Neural progenitor cell (in vitro differentiated cells): ENCODE data around the gene NRG3. TPM values are rescaled to one million over a fixed set of nuclear protein-coding genes. Genes with fewer than 3 reads are reported as not detected.
"Not testable (repeated sequence)": the region's sequence is repeated elsewhere in the genome, so short reads cannot be mapped to it uniquely, and the experiment has no call there.

Experiments used
- DNase-seq: peaks from one replicate; pipeline ENCODE4 v3.0.0-alpha.2; 2016; ENCODE audit warnings: low spot score
- H2AFZ ChIP-seq: fragments of 200-600 bp; sonication (generic); replicated peaks from 2 replicates; pipeline ENCODE4 v1.6.1; 2016; ENCODE audit warnings: antibody characterized with exemption
- H3F3A ChIP-seq: fragments of 200-600 bp; sonication (generic); 2 replicates; pipeline ENCODE4 v1.6.1; 2016; ENCODE audit warnings: antibody characterized with exemption, low read depth
- H3K27ac ChIP-seq: fragments of 200-600 bp; sonication (generic); 2 replicates; pipeline ENCODE4 v1.5.1; 2016; ENCODE audit warnings: mild to moderate bottlenecking
- H3K27me3 ChIP-seq: fragments of 200-600 bp; sonication (generic); 2 replicates; pipeline ENCODE4 v1.6.1; 2016; ENCODE audit warnings: mild to moderate bottlenecking, moderate library complexity
- H3K36me3 ChIP-seq: fragments of 200-600 bp; sonication (generic); 2 replicates; pipeline ENCODE4 v1.5.1; 2016
- H3K4me1 ChIP-seq: fragments of 200-600 bp; sonication (generic); 2 replicates; pipeline ENCODE4 v1.6.1; 2016; ENCODE audit warnings: mixed run types
- H3K4me2 ChIP-seq: fragments of 200-600 bp; sonication (generic); 2 replicates; pipeline ENCODE4 v1.6.1; 2016
- H3K4me3 ChIP-seq: fragments of 200-600 bp; sonication (generic); 2 replicates; pipeline ENCODE4 v1.5.1; 2016
- H3K79me2 ChIP-seq: fragments of 200-600 bp; sonication (generic); 2 replicates; pipeline ENCODE4 v1.6.1; 2016; ENCODE audit warnings: low read depth
- H3K9ac ChIP-seq: fragments of 200-600 bp; sonication (generic); 2 replicates; pipeline ENCODE4 v1.6.1; 2016
- H3K9me3 ChIP-seq: fragments of 200-600 bp; sonication (generic); 2 replicates; pipeline ENCODE4 v1.5.1; 2016; ENCODE audit warnings: low read depth
- H4K20me1 ChIP-seq: fragments of 200-600 bp; sonication (generic); 2 replicates; pipeline ENCODE4 v1.6.1; 2016; ENCODE audit warnings: low read depth
- H3K27ac Mint-ChIP-seq: 3 replicates; pipeline ENCODE4 v1.8.0; 2021; ENCODE audit warnings: mixed read lengths
- H3K27me3 Mint-ChIP-seq: 2 replicates; pipeline ENCODE4 v1.8.0; 2022; ENCODE audit warnings: low read depth, mild to moderate bottlenecking, inconsistent platforms, moderate library complexity, mixed read lengths; ENCODE audit not compliant: insufficient read depth
- H3K36me3 Mint-ChIP-seq: 3 replicates; pipeline ENCODE4 v1.8.0; 2021; ENCODE audit warnings: mixed read lengths
- H3K4me1 Mint-ChIP-seq: 3 replicates; pipeline ENCODE4 v1.8.0; 2021; ENCODE audit warnings: mixed read lengths
- H3K4me3 Mint-ChIP-seq: 3 replicates; pipeline ENCODE4 v1.8.0; 2021; ENCODE audit warnings: mild to moderate bottlenecking, moderate library complexity, mixed read lengths
- H3K9me3 Mint-ChIP-seq: 3 replicates; pipeline ENCODE4 v1.8.0; 2020; ENCODE audit warnings: mixed read lengths
- EZH2 ChIP-seq: fragments of 200-600 bp; sonication (generic); IDR thresholded peaks from 2 replicates; pipeline ENCODE4 v1.6.1; 2017; ENCODE audit warnings: antibody characterized with exemption, mild to moderate bottlenecking, moderate library complexity
- EZH2phosphoT487 ChIP-seq: fragments of 200-600 bp; sonication (generic); IDR thresholded peaks from 2 replicates; pipeline ENCODE4 v1.6.1; 2017; ENCODE audit warnings: antibody characterized with exemption
- total RNA-seq: library from RNA; depleted of rRNA; stranded (reverse); fragments of >200 nt; gene quantifications from 2 replicates; pipeline ENCODE4 v1.2.3, GENCODE V29; 2015; ENCODE audit warnings: low replicate concordance
- TF ChIP-seq, protein P1 (sequence below): fragments of 200-600 bp; sonication (generic); IDR thresholded peaks from 2 replicates; pipeline ENCODE4 v1.5.1; 2017; ENCODE audit warnings: antibody characterized with exemption, mild to moderate bottlenecking

The NRG3 gene
- total RNA-seq, 1 donor from 2014 or later: 1.9 TPM

DNA sequence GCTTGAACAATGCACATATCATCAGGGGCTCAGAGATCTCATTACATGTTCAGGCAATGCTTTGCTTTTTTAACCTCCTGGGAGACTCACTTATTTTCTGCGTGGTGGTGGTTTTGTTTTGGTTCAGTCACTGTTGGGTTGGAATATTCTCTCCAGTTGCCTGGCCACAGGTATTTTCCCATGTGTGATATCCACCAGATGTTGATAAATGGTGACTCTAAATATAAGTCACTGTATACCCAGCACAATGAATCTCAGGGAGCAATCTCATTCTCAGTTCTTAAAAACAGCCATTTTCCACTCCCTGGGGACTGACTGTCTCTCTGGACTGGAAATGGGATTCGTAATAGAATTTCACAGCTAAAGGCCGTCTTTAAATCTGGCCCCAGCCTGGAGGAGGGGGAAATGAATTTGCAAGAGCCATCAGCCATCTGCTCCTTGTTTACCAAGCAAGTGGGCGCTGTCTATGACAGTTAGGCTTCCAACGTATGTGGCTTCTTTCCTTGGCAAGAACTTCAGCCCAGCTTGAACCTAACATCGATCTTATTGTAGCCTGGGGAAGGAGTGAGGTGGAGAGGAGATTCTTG is 1106.2 kb downstream of the NRG3 start:
- H3K36me3 Mint-ChIP-seq: no peaks in the 10 kb centered on the region
- no peaks in the 10 kb centered on the region for H3K9me3 Mint-ChIP-seq
- H3K79me2 ChIP-seq: no peaks in the 10 kb centered on the region
- no peak for TF ChIP-seq EZH2phosphoT487
- TF ChIP-seq, protein P1, sequence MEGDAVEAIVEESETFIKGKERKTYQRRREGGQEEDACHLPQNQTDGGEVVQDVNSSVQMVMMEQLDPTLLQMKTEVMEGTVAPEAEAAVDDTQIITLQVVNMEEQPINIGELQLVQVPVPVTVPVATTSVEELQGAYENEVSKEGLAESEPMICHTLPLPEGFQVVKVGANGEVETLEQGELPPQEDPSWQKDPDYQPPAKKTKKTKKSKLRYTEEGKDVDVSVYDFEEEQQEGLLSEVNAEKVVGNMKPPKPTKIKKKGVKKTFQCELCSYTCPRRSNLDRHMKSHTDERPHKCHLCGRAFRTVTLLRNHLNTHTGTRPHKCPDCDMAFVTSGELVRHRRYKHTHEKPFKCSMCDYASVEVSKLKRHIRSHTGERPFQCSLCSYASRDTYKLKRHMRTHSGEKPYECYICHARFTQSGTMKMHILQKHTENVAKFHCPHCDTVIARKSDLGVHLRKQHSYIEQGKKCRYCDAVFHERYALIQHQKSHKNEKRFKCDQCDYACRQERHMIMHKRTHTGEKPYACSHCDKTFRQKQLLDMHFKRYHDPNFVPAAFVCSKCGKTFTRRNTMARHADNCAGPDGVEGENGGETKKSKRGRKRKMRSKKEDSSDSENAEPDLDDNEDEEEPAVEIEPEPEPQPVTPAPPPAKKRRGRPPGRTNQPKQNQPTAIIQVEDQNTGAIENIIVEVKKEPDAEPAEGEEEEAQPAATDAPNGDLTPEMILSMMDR: no peak
- TF ChIP-seq EZH2: no peak
- no peak overlapping the region for H3K27ac ChIP-seq
- peaks cover 11% of the 10 kb centered on the region for H3K4me1 Mint-ChIP-seq
- no peaks in the 10 kb centered on the region for H3K9me3 ChIP-seq
- H3K4me3 ChIP-seq: no peak overlapping the region
- H3F3A ChIP-seq: no peaks in the 10 kb centered on the region
- H3K4me3 Mint-ChIP-seq: no peak overlapping the region
- H3K27ac Mint-ChIP-seq: no peak overlapping the region
- H3K9ac ChIP-seq: no peak overlapping the region
- no peaks in the 10 kb centered on the region for H3K36me3 ChIP-seq
- peaks cover 2% of the 10 kb centered on the region for H3K27me3 Mint-ChIP-seq
- DNase-seq: no peak
- H2AFZ ChIP-seq: no peak overlapping the region
- H3K27me3 ChIP-seq: no peaks in the 10 kb centered on the region
- no peaks in the 10 kb centered on the region for H3K4me1 ChIP-seq
- no peak overlapping the region for H3K4me2 ChIP-seq
- no peaks in the 10 kb centered on the region for H4K20me1 ChIP-seq

- Histone ChIP-seq H3K4me3 (no peak overlapping the region), H3F3A (no peaks in the 10 kb centered on the region), H3K79me2 (no peaks in the 10 kb centered on the region), H3K9me3 (no peaks in the 10 kb centered on the region), H3K27ac (no peak overlapping the region), H3K4me1 (no peaks in the 10 kb centered on the region), H3K9ac (no peak overlapping the region), H3K36me3 (no peaks in the 10 kb centered on the region), H3K4me2 (no peak overlapping the region), H4K20me1 (no peaks in the 10 kb centered on the region), H2AFZ (no peak overlapping the region), H3K27me3 (no peaks in the 10 kb centered on the region)
- TF ChIP-seq, protein P1: no peak
- no peak for TF ChIP-seq EZH2phosphoT487
- no peak for TF ChIP-seq EZH2
- Mint-ChIP-seq H3K9me3 (no peaks in the 10 kb centered on the region), H3K27ac (no peak overlapping the region), H3K36me3 (no peaks in the 10 kb centered on the region), H3K4me1 (peaks cover 11% of the 10 kb centered on the region), H3K27me3 (no peaks in the 10 kb centered on the region), H3K4me3 (no peak overlapping the region)
- no peak for DNase-seq
Observed at GRCh38 chr10:82982110-82982608, 1107.2 kb downstream of the NRG3 start.

- H3K27me3 Mint-ChIP-seq: no peaks in the 10 kb centered on the region
- no peak for DNase-seq
- H3K9me3 Mint-ChIP-seq: no peaks in the 10 kb centered on the region
Observed at GRCh38 chr10:82986216-82986615, 1111.2 kb downstream of the NRG3 start.

GRCh38 chr10:83006479-83006878 is 1131.5 kb downstream of the NRG3 start:
- H3K9me3 ChIP-seq, H3K79me2 ChIP-seq, H3K4me1 Mint-ChIP-seq, H4K20me1 ChIP-seq, H3K36me3 ChIP-seq, H3K4me2 ChIP-seq, H3K4me1 ChIP-seq, H2AFZ ChIP-seq, DNase-seq, H3K27ac ChIP-seq, H3K4me3 Mint-ChIP-seq, H3K4me3 ChIP-seq, H3K36me3 Mint-ChIP-seq, H3K27ac Mint-ChIP-seq, H3K27me3 Mint-ChIP-seq, H3K27me3 ChIP-seq, H3F3A ChIP-seq, H3K9me3 Mint-ChIP-seq, H3K9ac ChIP-seq: not testable (repeated sequence)

More at GRCh38 chr10:82986216-82986615, 1111.2 kb downstream of the NRG3 start:
- TF ChIP-seq EZH2: no peak
- Histone ChIP-seq H4K20me1 (no peaks in the 10 kb centered on the region), H3K36me3 (no peaks in the 10 kb centered on the region), H3K4me2 (no peak overlapping the region), H3K9me3 (no peaks in the 10 kb centered on the region), H3K4me3 (no peak overlapping the region), H3K9ac (no peak overlapping the region), H2AFZ (no peak overlapping the region), H3K27me3 (no peaks in the 10 kb centered on the region), H3F3A (no peaks in the 10 kb centered on the region), H3K79me2 (no peaks in the 10 kb centered on the region), H3K27ac (no peak overlapping the region), H3K4me1 (no peaks in the 10 kb centered on the region)
- no peaks in the 10 kb centered on the region for H3K36me3 Mint-ChIP-seq
- no peak overlapping the region for H3K27ac Mint-ChIP-seq
- H3K4me3 Mint-ChIP-seq: no peak overlapping the region
- peaks cover 8% of the 10 kb centered on the region for H3K4me1 Mint-ChIP-seq
